ENCODE results near the gene INHBE.
A peak's percentile ranks its signal among the peaks of the same experiment; 100 is the strongest.

INHBE gene

GRCh38 chr12:57462912-57463253 is 7.8 kb downstream of the INHBE start:
- no peak for TF ChIP-seq SIN3A (IDR thresholded peaks at IDR 0.05; ENCODE audit: borderline replicate concordance, insufficient read depth, low read length)
- no peak for TF ChIP-seq FOXP2 (optimal IDR thresholded peaks at IDR 0.05; ENCODE audit: borderline replicate concordance, extremely low read depth, extremely low read length, insufficient read depth)
- 0 out of 2 replicates have a peak, but pooled peaks have one; percentile 17 for TF ChIP-seq TAF1 (IDR thresholded peaks at IDR 0.05; ENCODE audit: borderline replicate concordance, insufficient read depth, low read length)

DNA sequence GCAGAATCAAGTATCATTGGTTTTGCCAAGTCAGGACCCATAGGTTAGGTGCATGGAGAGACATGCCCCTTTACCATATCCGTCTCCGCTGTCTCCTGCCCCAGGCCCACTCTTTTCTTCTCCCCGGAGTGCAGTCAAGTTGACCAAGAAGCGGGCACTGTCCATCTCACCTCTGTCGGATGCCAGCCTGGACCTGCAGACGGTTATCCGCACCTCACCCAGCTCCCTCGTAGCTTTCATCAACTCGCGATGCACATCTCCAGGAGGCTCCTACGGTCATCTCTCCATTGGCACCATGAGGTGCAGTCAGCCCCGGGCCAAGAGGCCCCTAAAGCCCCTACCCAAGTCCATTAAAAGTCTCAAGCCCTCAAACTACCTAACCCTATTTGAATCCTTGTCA is 9.5 kb downstream of the INHBE start:
- no peak for TF ChIP-seq POLR2AphosphoS5 (IDR thresholded peaks at IDR 0.05; ENCODE audit: low read depth, low read length)
- TF ChIP-seq SIN3A (IDR thresholded peaks at IDR 0.05; ENCODE audit: borderline replicate concordance, insufficient read depth, low read length) = no peak
- TF ChIP-seq TAF1 (IDR thresholded peaks at IDR 0.05; ENCODE audit: borderline replicate concordance, insufficient read depth, low read length) = no peak
- TF ChIP-seq FOXP2 (optimal IDR thresholded peaks at IDR 0.05; ENCODE audit: borderline replicate concordance, extremely low read depth, extremely low read length, insufficient read depth) = no peak
- TF ChIP-seq, protein P1, sequence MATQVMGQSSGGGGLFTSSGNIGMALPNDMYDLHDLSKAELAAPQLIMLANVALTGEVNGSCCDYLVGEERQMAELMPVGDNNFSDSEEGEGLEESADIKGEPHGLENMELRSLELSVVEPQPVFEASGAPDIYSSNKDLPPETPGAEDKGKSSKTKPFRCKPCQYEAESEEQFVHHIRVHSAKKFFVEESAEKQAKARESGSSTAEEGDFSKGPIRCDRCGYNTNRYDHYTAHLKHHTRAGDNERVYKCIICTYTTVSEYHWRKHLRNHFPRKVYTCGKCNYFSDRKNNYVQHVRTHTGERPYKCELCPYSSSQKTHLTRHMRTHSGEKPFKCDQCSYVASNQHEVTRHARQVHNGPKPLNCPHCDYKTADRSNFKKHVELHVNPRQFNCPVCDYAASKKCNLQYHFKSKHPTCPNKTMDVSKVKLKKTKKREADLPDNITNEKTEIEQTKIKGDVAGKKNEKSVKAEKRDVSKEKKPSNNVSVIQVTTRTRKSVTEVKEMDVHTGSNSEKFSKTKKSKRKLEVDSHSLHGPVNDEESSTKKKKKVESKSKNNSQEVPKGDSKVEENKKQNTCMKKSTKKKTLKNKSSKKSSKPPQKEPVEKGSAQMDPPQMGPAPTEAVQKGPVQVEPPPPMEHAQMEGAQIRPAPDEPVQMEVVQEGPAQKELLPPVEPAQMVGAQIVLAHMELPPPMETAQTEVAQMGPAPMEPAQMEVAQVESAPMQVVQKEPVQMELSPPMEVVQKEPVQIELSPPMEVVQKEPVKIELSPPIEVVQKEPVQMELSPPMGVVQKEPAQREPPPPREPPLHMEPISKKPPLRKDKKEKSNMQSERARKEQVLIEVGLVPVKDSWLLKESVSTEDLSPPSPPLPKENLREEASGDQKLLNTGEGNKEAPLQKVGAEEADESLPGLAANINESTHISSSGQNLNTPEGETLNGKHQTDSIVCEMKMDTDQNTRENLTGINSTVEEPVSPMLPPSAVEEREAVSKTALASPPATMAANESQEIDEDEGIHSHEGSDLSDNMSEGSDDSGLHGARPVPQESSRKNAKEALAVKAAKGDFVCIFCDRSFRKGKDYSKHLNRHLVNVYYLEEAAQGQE (IDR thresholded peaks at IDR 0.05; ENCODE audit: insufficient read depth in 1 of 2, low read depth in 2 of 2, low read length in 2 of 2) = no peak

GRCh38 chr12:57465030-57465746 is 10.1 kb downstream of the INHBE start:
- no peak for TF ChIP-seq POLR2AphosphoS5 (IDR thresholded peaks at IDR 0.05; ENCODE audit: low read depth, low read length)
- TF ChIP-seq SIN3A (IDR thresholded peaks at IDR 0.05; ENCODE audit: borderline replicate concordance, insufficient read depth, low read length) = no peak
- TF ChIP-seq FOXP2 (optimal IDR thresholded peaks at IDR 0.05; ENCODE audit: borderline replicate concordance, extremely low read depth, extremely low read length, insufficient read depth) = no peak

- TF ChIP-seq TAF1 (IDR thresholded peaks at IDR 0.05; ENCODE audit: borderline replicate concordance, insufficient read depth, low read length) (no peak), POLR2AphosphoS5 (IDR thresholded peaks at IDR 0.05; ENCODE audit: low read depth, low read length) (no peak), FOXP2 (optimal IDR thresholded peaks at IDR 0.05; ENCODE audit: borderline replicate concordance, extremely low read depth, extremely low read length, insufficient read depth) (no peak), SIN3A (IDR thresholded peaks at IDR 0.05; ENCODE audit: borderline replicate concordance, insufficient read depth, low read length) (no peak)
- TF ChIP-seq, protein P1 (IDR thresholded peaks at IDR 0.05; ENCODE audit: insufficient read depth in 1 of 2, low read depth in 2 of 2, low read length in 2 of 2) = no peak
Observed at GRCh38 chr12:57465747-57466505, 10.8 kb downstream of the INHBE start.

- no peak for TF ChIP-seq SIN3A (IDR thresholded peaks at IDR 0.05; ENCODE audit: borderline replicate concordance, insufficient read depth, low read length)
- TF ChIP-seq POLR2AphosphoS5 (IDR thresholded peaks at IDR 0.05; ENCODE audit: low read depth, low read length) = no peak
- TF ChIP-seq, protein P1 (IDR thresholded peaks at IDR 0.05; ENCODE audit: insufficient read depth in 1 of 2, low read depth in 2 of 2, low read length in 2 of 2) = no peak
- no peak for TF ChIP-seq FOXP2 (optimal IDR thresholded peaks at IDR 0.05; ENCODE audit: borderline replicate concordance, extremely low read depth, extremely low read length, insufficient read depth)
- TF ChIP-seq TAF1 (IDR thresholded peaks at IDR 0.05; ENCODE audit: borderline replicate concordance, insufficient read depth, low read length) = no peak
Observed at GRCh38 chr12:57467212-57467874, 12.2 kb downstream of the INHBE start.

All from PFSK-1 (cell line).